SIG-M5 treated with dmso at 0.1 percent for 504 hours (cell line): ENCODE measurements around the gene STAC.
"Not testable (repeated sequence)": the region's sequence is repeated elsewhere in the genome, so short reads cannot be mapped to it uniquely, and the experiment has no call there.

Experiments
- DNase-seq: peaks from one replicate; lab custom pipeline; 2025; ENCODE audit not compliant: unreplicated experiment; lab: John Stamatoyannopoulos, UW

STAC gene

DNA sequence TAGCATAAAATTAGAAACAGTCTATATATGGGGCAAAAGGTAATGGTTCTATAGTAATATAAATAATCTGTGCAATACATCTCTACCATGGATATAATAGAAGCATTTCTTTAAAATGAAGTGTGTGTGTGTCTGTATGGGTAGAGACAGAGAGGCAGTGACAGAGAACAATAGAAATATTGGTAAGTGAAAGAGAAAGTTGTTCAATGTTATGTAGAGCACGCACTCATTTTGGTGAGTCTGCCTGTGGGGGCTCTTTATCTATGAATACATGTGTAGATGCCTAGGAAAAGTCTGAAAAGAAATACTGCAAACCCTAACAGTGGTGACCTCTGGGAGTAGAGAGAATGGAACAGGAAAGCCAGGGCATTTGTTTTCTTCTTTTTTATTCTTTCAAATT, 182.6 kb downstream of the STAC start:
- no peak for DNase-seq

DNA sequence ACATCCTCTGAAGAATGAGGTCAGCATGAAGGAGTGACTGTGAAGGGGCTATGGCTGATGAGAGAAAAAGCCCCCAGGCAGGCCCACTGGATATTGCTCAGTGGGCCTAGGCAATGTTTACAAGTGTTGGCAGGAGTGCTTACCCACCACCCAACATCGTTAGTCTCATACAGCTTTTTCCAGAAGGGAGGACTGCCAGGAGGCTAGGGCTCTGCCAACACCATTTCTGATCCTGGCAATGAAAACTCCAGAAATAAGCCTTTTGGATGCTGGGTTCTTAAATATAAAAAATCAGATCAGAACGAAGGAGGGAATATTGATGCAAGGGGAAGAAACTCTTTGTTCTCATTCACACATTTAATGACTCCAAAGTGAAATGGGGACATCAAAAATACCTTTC, 194.9 kb downstream of the STAC start:
- DNase-seq: no peak

DNA sequence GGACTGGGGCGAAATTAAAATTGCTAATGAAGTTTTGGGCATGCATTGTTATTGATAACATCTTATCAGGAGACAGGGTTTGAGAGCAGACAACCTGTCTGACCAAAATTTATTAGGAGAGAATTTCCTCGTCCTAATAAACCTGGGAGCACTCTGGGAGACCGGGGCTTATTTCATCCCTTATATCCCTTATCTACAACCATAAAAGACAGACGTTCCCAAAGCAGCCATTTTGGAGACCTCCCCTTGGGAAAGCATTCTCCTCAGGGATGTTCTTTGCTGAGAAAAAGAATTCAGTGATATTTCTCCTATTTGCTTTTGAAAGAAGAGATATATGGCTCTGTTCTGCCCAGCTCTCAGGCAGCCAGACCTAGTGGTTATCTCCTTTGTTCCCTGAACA, 198.1 kb downstream of the STAC start:
- not testable (repeated sequence) for DNase-seq

- DNase-seq: no peak
These were observed 199.4 kb downstream of the STAC start for GRCh38 chr3:36579746-36580145.

GRCh38 chr3:36580716-36581115, 200.4 kb downstream of the STAC start:
- no peak for DNase-seq

GRCh38 chr3:36591959-36592358, 211.7 kb downstream of the STAC start:
- no peak for DNase-seq

- no peak for DNase-seq
These were observed 215.2 kb downstream of the STAC start for GRCh38 chr3:36595511-36595910.

DNA sequence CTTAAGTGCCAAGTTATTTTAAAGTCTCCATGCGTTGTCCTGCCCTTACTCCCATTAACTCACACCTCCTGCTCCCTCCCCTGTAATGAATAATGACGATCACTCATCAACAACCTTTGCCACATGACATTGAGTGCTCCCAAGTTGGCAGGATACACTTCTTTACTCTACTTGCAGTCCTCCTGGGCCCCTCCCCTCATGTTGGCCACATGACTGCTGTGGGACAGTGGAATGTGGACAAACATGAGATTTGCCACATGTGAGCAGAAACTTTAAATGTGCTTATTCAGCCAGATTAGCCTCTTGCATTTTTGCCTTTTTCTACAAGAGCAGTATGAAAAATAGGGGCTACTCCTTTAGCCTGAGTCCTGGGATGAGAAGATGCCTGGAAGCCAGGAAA, 216.1 kb downstream of the STAC start:
- no peak for DNase-seq

DNA sequence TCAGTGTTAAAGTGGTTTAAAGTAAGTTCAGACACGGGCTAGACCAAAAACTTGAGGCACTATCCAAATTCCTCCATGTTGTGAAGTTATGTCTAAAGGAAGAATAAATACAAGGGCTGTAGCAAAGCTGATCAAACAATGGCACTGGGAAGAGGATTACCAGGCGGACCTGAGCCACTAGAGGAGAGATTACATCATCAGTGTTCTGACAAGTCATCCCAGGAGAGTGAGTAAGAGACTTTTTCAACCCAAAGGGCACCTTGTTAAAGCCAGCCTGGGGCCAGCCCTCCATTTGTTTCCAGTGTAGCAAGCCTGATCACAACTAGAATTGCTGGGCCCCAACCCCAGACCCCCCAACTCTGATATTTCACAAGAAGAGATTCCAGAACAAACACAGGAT, 217.1 kb downstream of the STAC start:
- DNase-seq: peak; percentile 3
